SK-N-SH (cell line): ENCODE measurements around the gene EFNA3. TPM values are rescaled to one million over a fixed set of nuclear protein-coding genes. Genes with fewer than 3 reads are reported as not detected.

Source experiments
- CTCF ChIA-PET: fragments of 300-600, 350-600 bp; formaldehyde crosslinking; extraction: SDS; loops from one replicate; lab custom pipeline; 2021; lab: Yijun Ruan, JAX
- POLR2A ChIA-PET: fragments of 350-600 bp; sonication (Branson Sonifier 250); formaldehyde crosslinking; extraction: SDS; loops from one replicate; lab custom pipeline; 2020; ENCODE audit warnings: antibody characterized with exemption, inconsistent platforms; lab: Yijun Ruan, JAX
- DNase-seq: peaks from one replicate; pipeline ENCODE4 v3.0.0; 2012
- H2AFZ ChIP-seq: fragments of 200-600 bp; sonication (generic); 2 replicates; pipeline ENCODE4 v1.8.1; 2016; ENCODE audit warnings: antibody characterized with exemption, mild to moderate bottlenecking, low read depth
- H3F3A ChIP-seq: fragments of 200-600 bp; sonication (generic); replicated peaks from 2 replicates; pipeline ENCODE3; 2016; ENCODE audit warnings: antibody characterized with exemption, mild to moderate bottlenecking; ENCODE audit not compliant: insufficient read depth
- H3K27ac ChIP-seq, 2 experiments: fragments of 200-500 bp in 1 of 2; fragments of 200-600 bp in 1 of 2; sonication (Bioruptor generic) in 1 of 2; sonication (generic), shearing (Covaris generic) in 1 of 2; 2 replicates each; pipeline versions ENCODE4 v1.5.1 to v1.6.1; 2014 to 2016; ENCODE audit warnings: low read depth in 2 of 2, inconsistent platforms in 1 of 2, low read length in 1 of 2, mild to moderate bottlenecking in 1 of 2, mixed read lengths in 1 of 2
- H3K27me3 ChIP-seq: fragments of 200-600 bp; sonication (generic), shearing (Covaris generic); 2 replicates; pipeline ENCODE4 v1.6.1; 2016; ENCODE audit warnings: mixed run types; ENCODE audit not compliant: insufficient read depth
- H3K36me3 ChIP-seq, 2 experiments: fragments of 200-500 bp in 1 of 2; fragments of 200-600 bp in 1 of 2; sonication (Bioruptor generic) in 1 of 2; sonication (generic) in 1 of 2; replicated peaks in 1 of 2; 2 replicates each; pipeline versions ENCODE3 to v1.5.1; 2014 to 2016; ENCODE audit warnings: low read length in 1 of 2, mild to moderate bottlenecking in 1 of 2; ENCODE audit not compliant: insufficient read depth in 2 of 2, control insufficient read depth in 1 of 2
- H3K4me1 ChIP-seq, 2 experiments: fragments of 200-500 bp in 1 of 2; fragments of 200-600 bp in 1 of 2; sonication (Bioruptor generic) in 1 of 2; sonication (generic), shearing (Covaris generic) in 1 of 2; 2 replicates each; pipeline versions ENCODE4 v1.5.1 to v1.6.1; 2014 to 2016; ENCODE audit warnings: low read depth in 1 of 2, low read length in 1 of 2, mixed run types in 1 of 2; ENCODE audit not compliant: insufficient read depth in 2 of 2, control insufficient read depth in 1 of 2
- H3K4me2 ChIP-seq: fragments of 200-600 bp; sonication (generic), shearing (Covaris generic); 2 replicates; pipeline ENCODE4 v1.6.1; 2017; ENCODE audit warnings: mixed run types
- H3K4me3 ChIP-seq, 2 experiments: fragments of 200-500 bp in 1 of 2; fragments of 200-600 bp in 1 of 2; sonication (Bioruptor generic) in 1 of 2; sonication (generic), shearing (Covaris generic) in 1 of 2; 2 replicates each; pipeline versions ENCODE4 v1.5.1 to v1.8.1; 2014 to 2016; ENCODE audit warnings: low read depth in 2 of 2, inconsistent platforms in 1 of 2, low read length in 1 of 2, mild to moderate bottlenecking in 1 of 2, mixed read lengths in 1 of 2, moderate library complexity in 1 of 2
- H3K79me2 ChIP-seq: fragments of 200-600 bp; sonication (generic); 2 replicates; pipeline ENCODE4 v1.8.1; 2017; ENCODE audit warnings: mild to moderate bottlenecking; ENCODE audit not compliant: insufficient read depth
- H3K9ac ChIP-seq: fragments of 200-600 bp; sonication (generic); 2 replicates; pipeline ENCODE4 v1.6.1; 2017; ENCODE audit warnings: mixed run types
- H3K9me2 ChIP-seq: fragments of 200-600 bp; sonication (generic); 2 replicates; pipeline ENCODE4 v1.6.1; 2017; ENCODE audit warnings: mixed run types
- H3K9me3 ChIP-seq: fragments of 200-600 bp; sonication (generic); 2 replicates; pipeline ENCODE4 v1.6.1; 2017; ENCODE audit warnings: mixed run types, mild to moderate bottlenecking, moderate library complexity
- H4K20me1 ChIP-seq: fragments of 200-600 bp; sonication (generic); 2 replicates; pipeline ENCODE4 v1.6.1; 2017; ENCODE audit warnings: mild to moderate bottlenecking, mixed run types; ENCODE audit not compliant: insufficient read depth
- CHD2 ChIP-seq: fragments of 150-350 bp; IDR thresholded peaks from 2 replicates; pipeline ENCODE4 v1.6.1; 2018; ENCODE audit warnings: low read length; ENCODE audit not compliant: partially characterized antibody
- ELF1 ChIP-seq: IDR thresholded peaks from 2 replicates; pipeline ENCODE4 v1.4.0; 2012
- EP300 ChIP-seq, 2 experiments: IDR thresholded peaks; 2 replicates each; pipeline versions ENCODE4 v1.4.0 to v1.6.1; 2012; ENCODE audit warnings: borderline replicate concordance in 1 of 2, low read depth in 1 of 2, low read length in 1 of 2
- EZH2phosphoT487 ChIP-seq: fragments of 200-600 bp; sonication (generic); IDR thresholded peaks from 2 replicates; pipeline ENCODE4 v1.6.1; 2017; ENCODE audit warnings: low read depth, mixed run types, mild to moderate bottlenecking, antibody characterized with exemption, moderate library complexity, borderline replicate concordance
- FOSL2 ChIP-seq: IDR thresholded peaks from 2 replicates; pipeline ENCODE4 v1.4.0; 2012; ENCODE audit warnings: low read depth, mild to moderate bottlenecking, moderate library complexity, borderline replicate concordance
- MXI1 ChIP-seq: IDR thresholded peaks from 2 replicates; pipeline ENCODE4 v1.6.1; 2012; ENCODE audit warnings: mild to moderate bottlenecking, low read depth, low read length, improper control_type of control experiment
- NRF1 ChIP-seq: IDR thresholded peaks from 2 replicates; pipeline ENCODE4 v1.6.1; 2012; ENCODE audit warnings: low read depth, mild to moderate bottlenecking, low read length
- RCOR1 ChIP-seq: fragments of 150-350 bp; IDR thresholded peaks from 2 replicates; pipeline ENCODE4 v1.6.1; 2017; ENCODE audit warnings: antibody characterized with exemption, low read length
- RFX5 ChIP-seq: IDR thresholded peaks from 2 replicates; pipeline ENCODE4 v1.6.1; 2012; ENCODE audit warnings: mild to moderate bottlenecking, improper control_type of control experiment, low read length
- RXRA ChIP-seq: IDR thresholded peaks from 2 replicates; pipeline ENCODE4 v1.4.0; 2012; ENCODE audit warnings: low read depth, mild to moderate bottlenecking, borderline replicate concordance
- SMC3 ChIP-seq: IDR thresholded peaks from 2 replicates; pipeline ENCODE4 v1.6.1; 2012; ENCODE audit warnings: low read depth, low read length, improper control_type of control experiment
- TCF12 ChIP-seq: IDR thresholded peaks from 2 replicates; pipeline ENCODE4 v1.4.0; 2012
- TEAD4 ChIP-seq: IDR thresholded peaks from 2 replicates; pipeline ENCODE4 v1.4.0; 2012; ENCODE audit warnings: mild to moderate bottlenecking, borderline replicate concordance; ENCODE audit not compliant: insufficient read depth
- YY1 ChIP-seq: IDR thresholded peaks from 2 replicates; pipeline ENCODE4 v1.4.0; 2012; ENCODE audit warnings: low read depth, mild to moderate bottlenecking
- WGBS: methylation state at CpG from one replicate; pipeline ENCODE4 v1.1.6; 2017; ENCODE audit warnings: low lambda C conversion rate; 5-methylcytosine and 5-hydroxymethylcytosine counted together
- polyA plus RNA-seq, 3 experiments: library from polyadenylated mRNA; depleted of rRNA; stranded (reverse); fragments of >200 nt; gene quantifications; 2 replicates each; pipeline ENCODE4 v1.2.3, GENCODE V29; 2012
- TF ChIP-seq, protein P1 (sequence below): IDR thresholded peaks from 2 replicates; pipeline ENCODE4 v1.4.0; 2012; ENCODE audit warnings: low read depth, borderline replicate concordance
- TF ChIP-seq, protein P2 (sequence below): fragments of 150-350 bp; IDR thresholded peaks from 2 replicates; pipeline ENCODE4 v1.6.1; 2016; ENCODE audit warnings: mild to moderate bottlenecking, low read depth, low read length
- TF ChIP-seq, protein P3 (sequence below): fragments of 200-600 bp; sonication (generic); IDR thresholded peaks from 2 replicates; pipeline ENCODE4 v1.6.1; 2017; ENCODE audit warnings: antibody characterized with exemption, mild to moderate bottlenecking, moderate library complexity
- TF ChIP-seq, protein P4 (sequence below): IDR thresholded peaks from 2 replicates; pipeline ENCODE4 v1.4.0; 2012; ENCODE audit warnings: low read depth
- TF ChIP-seq, protein P5 (sequence below): fragments of 150-350 bp; IDR thresholded peaks from 2 replicates; pipeline ENCODE4 v1.6.1; 2017; ENCODE audit warnings: antibody characterized with exemption, low read length, low read depth, borderline replicate concordance
- TF ChIP-seq, protein P6 (sequence below): IDR thresholded peaks from 2 replicates; pipeline ENCODE4 v1.6.1; 2012; ENCODE audit warnings: mild to moderate bottlenecking, low read depth, low read length, moderate library complexity

EFNA3 gene
- polyA plus RNA-seq, 1 of the 3 experiments (the other 2 are of a cell fraction) = 6.0 TPM

DNA sequence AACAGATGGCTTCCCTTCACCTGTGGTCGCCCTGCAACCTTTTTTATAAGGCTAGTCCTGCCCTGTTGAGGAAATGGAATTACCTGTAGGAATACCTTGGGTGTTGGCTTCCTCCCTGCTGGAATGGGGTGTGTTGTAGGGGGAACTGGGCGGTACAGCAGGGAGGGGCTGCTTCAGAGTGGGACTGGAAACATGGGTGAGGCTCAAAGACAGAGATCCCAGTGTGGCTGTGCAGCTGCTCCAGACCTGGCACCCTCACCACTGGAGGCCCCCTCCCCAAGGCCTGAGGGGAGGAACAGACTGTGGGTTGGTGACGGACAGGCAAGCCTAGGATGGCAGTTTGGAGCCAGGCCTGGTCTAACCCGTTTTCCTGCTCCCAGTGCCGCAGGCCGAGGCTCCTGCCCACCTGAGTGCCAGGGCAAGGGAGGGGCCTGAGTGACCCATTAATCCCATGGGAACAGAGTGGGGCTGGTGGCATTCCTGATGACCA, 4.5 kb downstream of the EFNA3 start:
- Histone ChIP-seq H3K4me2 (no peak overlapping the region), H3K27me3 (peaks cover 23% of the 10 kb centered on the region), H4K20me1 (no peaks in the 10 kb centered on the region), H3K4me3 (no peak overlapping the region), H3K9me2 (no peaks in the 10 kb centered on the region), H3K27ac (no peak overlapping the region), H2AFZ (no peak overlapping the region), H3F3A (peaks cover 3% of the 10 kb centered on the region), H3K9ac (no peak overlapping the region), H3K79me2 (no peaks in the 10 kb centered on the region), H3K4me1 (peaks cover 21 to 33% of the 10 kb centered on the region in 2 experiments; a peak in 3 of 4 replicates), H3K36me3 (no peaks in the 10 kb centered on the region), H3K9me3 (no peaks in the 10 kb centered on the region)
- WGBS = 50% methylated on average over 1 of the region's 6 CpGs
- TF ChIP-seq, protein P1, sequence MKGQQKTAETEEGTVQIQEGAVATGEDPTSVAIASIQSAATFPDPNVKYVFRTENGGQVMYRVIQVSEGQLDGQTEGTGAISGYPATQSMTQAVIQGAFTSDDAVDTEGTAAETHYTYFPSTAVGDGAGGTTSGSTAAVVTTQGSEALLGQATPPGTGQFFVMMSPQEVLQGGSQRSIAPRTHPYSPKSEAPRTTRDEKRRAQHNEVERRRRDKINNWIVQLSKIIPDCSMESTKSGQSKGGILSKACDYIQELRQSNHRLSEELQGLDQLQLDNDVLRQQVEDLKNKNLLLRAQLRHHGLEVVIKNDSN = no peak
- TF ChIP-seq YY1 = no peak
- TF ChIP-seq, protein P2, sequence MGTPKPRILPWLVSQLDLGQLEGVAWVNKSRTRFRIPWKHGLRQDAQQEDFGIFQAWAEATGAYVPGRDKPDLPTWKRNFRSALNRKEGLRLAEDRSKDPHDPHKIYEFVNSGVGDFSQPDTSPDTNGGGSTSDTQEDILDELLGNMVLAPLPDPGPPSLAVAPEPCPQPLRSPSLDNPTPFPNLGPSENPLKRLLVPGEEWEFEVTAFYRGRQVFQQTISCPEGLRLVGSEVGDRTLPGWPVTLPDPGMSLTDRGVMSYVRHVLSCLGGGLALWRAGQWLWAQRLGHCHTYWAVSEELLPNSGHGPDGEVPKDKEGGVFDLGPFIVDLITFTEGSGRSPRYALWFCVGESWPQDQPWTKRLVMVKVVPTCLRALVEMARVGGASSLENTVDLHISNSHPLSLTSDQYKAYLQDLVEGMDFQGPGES = no peak
- TF ChIP-seq SMC3 = no peak
- TF ChIP-seq TCF12 = no peak
- TF ChIP-seq, protein P3, sequence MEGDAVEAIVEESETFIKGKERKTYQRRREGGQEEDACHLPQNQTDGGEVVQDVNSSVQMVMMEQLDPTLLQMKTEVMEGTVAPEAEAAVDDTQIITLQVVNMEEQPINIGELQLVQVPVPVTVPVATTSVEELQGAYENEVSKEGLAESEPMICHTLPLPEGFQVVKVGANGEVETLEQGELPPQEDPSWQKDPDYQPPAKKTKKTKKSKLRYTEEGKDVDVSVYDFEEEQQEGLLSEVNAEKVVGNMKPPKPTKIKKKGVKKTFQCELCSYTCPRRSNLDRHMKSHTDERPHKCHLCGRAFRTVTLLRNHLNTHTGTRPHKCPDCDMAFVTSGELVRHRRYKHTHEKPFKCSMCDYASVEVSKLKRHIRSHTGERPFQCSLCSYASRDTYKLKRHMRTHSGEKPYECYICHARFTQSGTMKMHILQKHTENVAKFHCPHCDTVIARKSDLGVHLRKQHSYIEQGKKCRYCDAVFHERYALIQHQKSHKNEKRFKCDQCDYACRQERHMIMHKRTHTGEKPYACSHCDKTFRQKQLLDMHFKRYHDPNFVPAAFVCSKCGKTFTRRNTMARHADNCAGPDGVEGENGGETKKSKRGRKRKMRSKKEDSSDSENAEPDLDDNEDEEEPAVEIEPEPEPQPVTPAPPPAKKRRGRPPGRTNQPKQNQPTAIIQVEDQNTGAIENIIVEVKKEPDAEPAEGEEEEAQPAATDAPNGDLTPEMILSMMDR = no peak
- TF ChIP-seq, protein P4, sequence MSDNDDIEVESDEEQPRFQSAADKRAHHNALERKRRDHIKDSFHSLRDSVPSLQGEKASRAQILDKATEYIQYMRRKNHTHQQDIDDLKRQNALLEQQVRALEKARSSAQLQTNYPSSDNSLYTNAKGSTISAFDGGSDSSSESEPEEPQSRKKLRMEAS = no peak
- TF ChIP-seq RCOR1 = no peak
- no peak for TF ChIP-seq ELF1
- TF ChIP-seq EZH2phosphoT487 = no peak
- TF ChIP-seq, protein P5, sequence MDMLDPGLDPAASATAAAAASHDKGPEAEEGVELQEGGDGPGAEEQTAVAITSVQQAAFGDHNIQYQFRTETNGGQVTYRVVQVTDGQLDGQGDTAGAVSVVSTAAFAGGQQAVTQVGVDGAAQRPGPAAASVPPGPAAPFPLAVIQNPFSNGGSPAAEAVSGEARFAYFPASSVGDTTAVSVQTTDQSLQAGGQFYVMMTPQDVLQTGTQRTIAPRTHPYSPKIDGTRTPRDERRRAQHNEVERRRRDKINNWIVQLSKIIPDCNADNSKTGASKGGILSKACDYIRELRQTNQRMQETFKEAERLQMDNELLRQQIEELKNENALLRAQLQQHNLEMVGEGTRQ = no peak
- TF ChIP-seq TEAD4 = no peak
- TF ChIP-seq MXI1 = no peak
- TF ChIP-seq RFX5 = no peak
- TF ChIP-seq, protein P6, sequence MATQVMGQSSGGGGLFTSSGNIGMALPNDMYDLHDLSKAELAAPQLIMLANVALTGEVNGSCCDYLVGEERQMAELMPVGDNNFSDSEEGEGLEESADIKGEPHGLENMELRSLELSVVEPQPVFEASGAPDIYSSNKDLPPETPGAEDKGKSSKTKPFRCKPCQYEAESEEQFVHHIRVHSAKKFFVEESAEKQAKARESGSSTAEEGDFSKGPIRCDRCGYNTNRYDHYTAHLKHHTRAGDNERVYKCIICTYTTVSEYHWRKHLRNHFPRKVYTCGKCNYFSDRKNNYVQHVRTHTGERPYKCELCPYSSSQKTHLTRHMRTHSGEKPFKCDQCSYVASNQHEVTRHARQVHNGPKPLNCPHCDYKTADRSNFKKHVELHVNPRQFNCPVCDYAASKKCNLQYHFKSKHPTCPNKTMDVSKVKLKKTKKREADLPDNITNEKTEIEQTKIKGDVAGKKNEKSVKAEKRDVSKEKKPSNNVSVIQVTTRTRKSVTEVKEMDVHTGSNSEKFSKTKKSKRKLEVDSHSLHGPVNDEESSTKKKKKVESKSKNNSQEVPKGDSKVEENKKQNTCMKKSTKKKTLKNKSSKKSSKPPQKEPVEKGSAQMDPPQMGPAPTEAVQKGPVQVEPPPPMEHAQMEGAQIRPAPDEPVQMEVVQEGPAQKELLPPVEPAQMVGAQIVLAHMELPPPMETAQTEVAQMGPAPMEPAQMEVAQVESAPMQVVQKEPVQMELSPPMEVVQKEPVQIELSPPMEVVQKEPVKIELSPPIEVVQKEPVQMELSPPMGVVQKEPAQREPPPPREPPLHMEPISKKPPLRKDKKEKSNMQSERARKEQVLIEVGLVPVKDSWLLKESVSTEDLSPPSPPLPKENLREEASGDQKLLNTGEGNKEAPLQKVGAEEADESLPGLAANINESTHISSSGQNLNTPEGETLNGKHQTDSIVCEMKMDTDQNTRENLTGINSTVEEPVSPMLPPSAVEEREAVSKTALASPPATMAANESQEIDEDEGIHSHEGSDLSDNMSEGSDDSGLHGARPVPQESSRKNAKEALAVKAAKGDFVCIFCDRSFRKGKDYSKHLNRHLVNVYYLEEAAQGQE = no peak
- TF ChIP-seq FOSL2 = no peak
- TF ChIP-seq RXRA = no peak
- no peak for TF ChIP-seq EP300 (IDR thresholded peaks at IDR 0.05; ENCODE audit: borderline replicate concordance in 1 of 2, low read depth in 1 of 2, low read length in 1 of 2)
- no peak for TF ChIP-seq NRF1
- no peak for TF ChIP-seq CHD2
- ChIA-PET POLR2A (no interaction called here), CTCF (interaction anchor here (0.7 to 5.3 kb wide), 7 partner anchors 8 to 88 kb away, joined by 3 to 156 read pairs (median 43); partner anchors contain the start of genes ADAM15, KRTCAP2, SLC50A1 and TRIM46)
- no peak for DNase-seq
